AG09309 (cell line): ENCODE results near the gene IL1R1.
"Not testable (repeated sequence)": the region's sequence is repeated elsewhere in the genome, so short reads cannot be mapped to it uniquely, and the experiment has no call there.

Experiments used
- DNase-seq: peaks from one replicate; pipeline ENCODE4 v3.0.0-alpha.2; 2010; ENCODE audit warnings: low read depth
- H3K4me3 ChIP-seq: 2 replicates; pipeline ENCODE4 v1.5.1; 2011; ENCODE audit warnings: mild to moderate bottlenecking, low read depth, low read length, moderate library complexity; ENCODE audit not compliant: control insufficient read depth
- TF ChIP-seq, protein P1 (sequence below): IDR thresholded peaks from 2 replicates; pipeline ENCODE4 v1.5.1; 2011; ENCODE audit warnings: mild to moderate bottlenecking, low read depth, low read length, inconsistent platforms; ENCODE audit not compliant: insufficient read depth, control insufficient read depth; ENCODE audit errors: missing control alignments

IL1R1 gene

DNA sequence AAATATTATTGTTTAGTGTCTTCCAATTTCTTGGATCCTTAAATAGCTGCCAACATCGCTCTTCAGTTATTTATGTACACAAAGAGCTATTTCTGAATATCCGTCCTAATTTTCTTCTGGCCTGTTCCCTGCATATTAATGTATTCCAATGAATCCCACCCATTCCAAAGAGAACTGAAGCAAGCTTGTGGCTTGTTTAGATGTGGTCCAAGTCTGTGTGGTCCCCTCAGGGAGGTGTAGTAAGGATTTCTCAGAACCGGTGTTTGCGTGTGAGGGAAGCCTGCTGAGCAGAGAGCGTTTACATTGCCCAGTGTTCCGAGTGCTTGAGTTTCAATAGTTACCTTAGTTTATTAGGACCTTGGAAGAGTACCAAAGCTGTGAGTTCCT lies 25.1 kb upstream of the IL1R1 start:
- DNase-seq = no peak
- TF ChIP-seq, protein P1, sequence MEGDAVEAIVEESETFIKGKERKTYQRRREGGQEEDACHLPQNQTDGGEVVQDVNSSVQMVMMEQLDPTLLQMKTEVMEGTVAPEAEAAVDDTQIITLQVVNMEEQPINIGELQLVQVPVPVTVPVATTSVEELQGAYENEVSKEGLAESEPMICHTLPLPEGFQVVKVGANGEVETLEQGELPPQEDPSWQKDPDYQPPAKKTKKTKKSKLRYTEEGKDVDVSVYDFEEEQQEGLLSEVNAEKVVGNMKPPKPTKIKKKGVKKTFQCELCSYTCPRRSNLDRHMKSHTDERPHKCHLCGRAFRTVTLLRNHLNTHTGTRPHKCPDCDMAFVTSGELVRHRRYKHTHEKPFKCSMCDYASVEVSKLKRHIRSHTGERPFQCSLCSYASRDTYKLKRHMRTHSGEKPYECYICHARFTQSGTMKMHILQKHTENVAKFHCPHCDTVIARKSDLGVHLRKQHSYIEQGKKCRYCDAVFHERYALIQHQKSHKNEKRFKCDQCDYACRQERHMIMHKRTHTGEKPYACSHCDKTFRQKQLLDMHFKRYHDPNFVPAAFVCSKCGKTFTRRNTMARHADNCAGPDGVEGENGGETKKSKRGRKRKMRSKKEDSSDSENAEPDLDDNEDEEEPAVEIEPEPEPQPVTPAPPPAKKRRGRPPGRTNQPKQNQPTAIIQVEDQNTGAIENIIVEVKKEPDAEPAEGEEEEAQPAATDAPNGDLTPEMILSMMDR = no peak
- no peak overlapping the region for H3K4me3 ChIP-seq

- TF ChIP-seq, protein P1 = no peak
- no peak overlapping the region for H3K4me3 ChIP-seq
- no peak for DNase-seq
Observed at GRCh38 chr2:102119255-102119654, 23.3 kb upstream of the IL1R1 start.

DNA sequence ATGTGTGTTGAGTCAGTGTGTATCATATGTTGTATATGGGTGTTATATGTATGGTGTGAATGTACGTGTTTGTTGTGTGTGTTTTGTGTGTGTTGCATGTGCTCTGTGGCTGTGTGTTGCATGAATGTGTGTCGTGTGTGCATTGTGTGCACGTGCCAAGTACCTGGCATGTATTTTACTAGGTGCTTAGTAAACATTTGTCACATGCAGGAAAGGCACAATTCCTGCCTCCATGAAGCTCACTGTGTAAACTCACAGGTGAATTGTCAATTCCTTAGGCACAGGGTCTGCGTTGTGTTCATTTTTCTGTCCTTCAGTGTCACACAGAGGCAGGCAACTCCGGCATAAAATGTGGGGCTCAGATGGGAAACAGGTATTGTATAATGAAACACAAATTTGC lies 22.3 kb upstream of the IL1R1 start:
- DNase-seq = no peak
- H3K4me3 ChIP-seq = no peak overlapping the region
- TF ChIP-seq, protein P1 = no peak

DNA sequence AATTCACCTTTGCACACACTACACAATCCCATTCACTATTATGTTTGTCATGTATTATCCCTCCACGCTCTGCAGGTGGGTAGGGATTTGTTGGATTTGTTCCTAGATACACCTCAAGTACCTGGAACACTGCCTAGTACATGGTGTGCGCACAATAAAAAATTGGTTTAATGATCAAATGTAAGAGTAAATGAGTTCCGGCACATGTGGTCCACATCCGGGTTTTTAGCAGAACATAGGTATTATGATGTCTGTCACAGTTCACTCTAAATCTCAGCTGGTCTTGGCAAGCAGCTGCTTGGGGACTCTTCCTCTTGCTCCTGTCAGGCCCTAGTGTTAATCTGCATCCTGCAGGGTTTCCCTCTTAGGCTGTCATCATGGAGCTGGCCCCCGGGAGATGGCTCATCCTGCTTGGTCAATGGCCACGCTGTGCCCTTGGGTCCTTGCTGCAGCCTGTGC lies 21.8 kb upstream of the IL1R1 start:
- H3K4me3 ChIP-seq = no peak overlapping the region
- TF ChIP-seq, protein P1 = no peak
- DNase-seq = no peak

DNA sequence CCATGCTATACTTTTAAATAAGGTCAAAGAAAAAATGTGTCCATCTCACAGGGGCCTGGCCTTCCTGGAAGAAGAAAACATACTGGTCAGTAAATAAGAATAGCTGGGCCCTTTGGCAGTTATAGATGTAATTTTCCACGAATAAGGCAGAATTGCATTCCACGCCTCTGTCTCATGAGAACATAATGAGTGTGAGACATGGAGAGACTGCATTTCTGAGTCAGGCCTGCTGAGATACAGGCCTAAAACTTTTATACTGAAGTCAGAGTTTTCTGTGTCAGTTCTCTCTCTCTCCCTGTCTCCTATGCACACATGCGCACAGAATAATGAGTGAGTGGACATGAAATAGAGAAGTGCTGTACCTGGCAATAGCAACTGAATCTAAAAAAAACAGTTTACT lies 20.4 kb upstream of the IL1R1 start:
- peak; percentile 86 for DNase-seq
- TF ChIP-seq, protein P1 = no peak
- H3K4me3 ChIP-seq = no peak overlapping the region

DNA sequence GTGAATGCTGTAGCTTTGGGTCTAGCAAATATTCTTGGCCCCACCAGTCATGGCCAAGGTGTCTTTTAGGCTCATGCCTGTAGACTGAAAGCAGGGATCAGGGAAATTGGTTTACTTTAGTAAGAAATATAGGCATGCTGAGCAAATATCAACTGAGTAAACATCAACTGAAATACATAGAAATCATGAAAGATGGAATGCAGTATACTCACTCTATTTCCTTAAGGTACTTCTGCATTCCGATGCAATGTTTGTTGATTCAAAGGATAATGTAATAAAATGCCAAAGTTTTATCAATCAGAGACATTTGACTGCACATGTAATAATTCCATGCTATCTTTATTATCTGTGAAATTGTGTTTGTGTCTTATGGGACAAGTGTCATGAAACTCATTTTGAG lies 19.6 kb upstream of the IL1R1 start:
- TF ChIP-seq, protein P1 = no peak
- no peak for DNase-seq
- no peak overlapping the region for H3K4me3 ChIP-seq

- H3K4me3 ChIP-seq, DNase-seq: not testable (repeated sequence)
Observed at GRCh38 chr2:102124421-102124820, 18.1 kb upstream of the IL1R1 start.
